H9 (cell line): Measurements from ENCODE around the gene PTGER4. TPM values are rescaled to one million over a fixed set of nuclear protein-coding genes. Genes with fewer than 3 reads are reported as not detected.

ENCODE experiments used
- DNase-seq: peaks from one replicate; pipeline ENCODE4 v3.0.0-alpha.2; 2017
- H2AFZ ChIP-seq: one replicate; pipeline ENCODE4 v1.6.1; 2013; ENCODE audit warnings: mild to moderate bottlenecking, low read length, control low read depth, moderate library complexity
- H2AK5ac ChIP-seq: 2 replicates; pipeline ENCODE4 v1.6.1; 2013; ENCODE audit warnings: low read length, control low read depth, mixed read lengths; ENCODE audit not compliant: insufficient read length
- H2BK120ac ChIP-seq: one replicate; pipeline ENCODE4 v1.6.1; 2013; ENCODE audit warnings: low read depth, mild to moderate bottlenecking, low read length, control low read depth, inconsistent platforms; ENCODE audit not compliant: poor library complexity, severe bottlenecking
- H2BK12ac ChIP-seq: 2 replicates; pipeline ENCODE4 v1.6.1; 2013; ENCODE audit warnings: low read length, control low read depth, mixed read lengths, low read depth; ENCODE audit not compliant: insufficient read length
- H2BK15ac ChIP-seq: 2 replicates; pipeline ENCODE4 v1.6.1; 2013; ENCODE audit warnings: low read depth, low read length, control low read depth
- H2BK20ac ChIP-seq: one replicate; pipeline ENCODE4 v1.6.1; 2013; ENCODE audit warnings: low read depth, mild to moderate bottlenecking, low read length, control low read depth, inconsistent platforms; ENCODE audit not compliant: poor library complexity, severe bottlenecking
- H2BK5ac ChIP-seq: 2 replicates; pipeline ENCODE4 v1.6.1; 2013; ENCODE audit warnings: low read length, control low read depth, mixed read lengths; ENCODE audit not compliant: insufficient read length
- H3K14ac ChIP-seq: 2 replicates; pipeline ENCODE4 v1.6.1; 2013; ENCODE audit warnings: low read length, control low read depth; ENCODE audit not compliant: insufficient read depth
- H3K18ac ChIP-seq: 2 replicates; pipeline ENCODE4 v1.6.1; 2013; ENCODE audit warnings: low read depth, mild to moderate bottlenecking, mixed read lengths, low read length, control low read depth; ENCODE audit not compliant: insufficient read length
- H3K23ac ChIP-seq: 2 replicates; pipeline ENCODE4 v1.6.1; 2013; ENCODE audit warnings: low read length, control low read depth, mixed read lengths, low read depth; ENCODE audit not compliant: insufficient read length
- H3K23me2 ChIP-seq: 2 replicates; pipeline ENCODE4 v1.6.1; 2013; ENCODE audit warnings: low read depth, mild to moderate bottlenecking, mixed read lengths, low read length, control low read depth; ENCODE audit not compliant: insufficient read length, poor library complexity, severe bottlenecking
- H3K27ac ChIP-seq: 2 replicates; pipeline ENCODE4 v1.5.1; 2013; ENCODE audit warnings: low read length, control low read depth, mixed read lengths, low read depth; ENCODE audit not compliant: insufficient read length
- H3K27me3 ChIP-seq: 2 replicates; pipeline ENCODE4 v1.6.1; 2013; ENCODE audit warnings: low read length, control low read depth, inconsistent platforms; ENCODE audit not compliant: insufficient read depth
- H3K4ac ChIP-seq: 2 replicates; pipeline ENCODE4 v1.6.1; 2013; ENCODE audit warnings: low read depth, mild to moderate bottlenecking, control low read depth, inconsistent platforms, low read length, moderate library complexity
- H3K4me1 ChIP-seq: 2 replicates; pipeline ENCODE4 v1.6.1; 2013; ENCODE audit warnings: low read length, control low read depth, inconsistent platforms; ENCODE audit not compliant: insufficient read depth
- H3K4me2 ChIP-seq: 2 replicates; pipeline ENCODE4 v1.6.1; 2013; ENCODE audit warnings: low read length, control low read depth, mixed read lengths; ENCODE audit not compliant: insufficient read length, insufficient read depth
- H3K56ac ChIP-seq: 2 replicates; pipeline ENCODE4 v1.6.1; 2013; ENCODE audit warnings: low read depth, mild to moderate bottlenecking, mixed read lengths, low read length, control low read depth; ENCODE audit not compliant: insufficient read length
- H3K79me1 ChIP-seq: 2 replicates; pipeline ENCODE4 v1.6.1; 2013; ENCODE audit warnings: low read depth, mild to moderate bottlenecking, moderate library complexity, low read length, control low read depth, inconsistent platforms; ENCODE audit not compliant: insufficient read depth, poor library complexity, severe bottlenecking
- H3K79me2 ChIP-seq: 2 replicates; pipeline ENCODE4 v1.6.1; 2013; ENCODE audit warnings: low read length, control low read depth, inconsistent platforms; ENCODE audit not compliant: insufficient read depth
- H3K9ac ChIP-seq: 2 replicates; pipeline ENCODE4 v1.6.1; 2013; ENCODE audit warnings: low read length, control low read depth, mixed read lengths; ENCODE audit not compliant: insufficient read length; ENCODE audit errors: extremely low read depth
- H3K9me3 ChIP-seq: one replicate; pipeline ENCODE4 v1.6.1; 2013; ENCODE audit warnings: low read depth, low read length, inconsistent platforms; ENCODE audit not compliant: control insufficient read depth
- H3T11ph ChIP-seq: one replicate; pipeline ENCODE4 v1.6.1; 2013; ENCODE audit warnings: mild to moderate bottlenecking, low read length, control low read depth, inconsistent platforms
- H4K20me1 ChIP-seq: one replicate; pipeline ENCODE4 v1.6.1; 2013; ENCODE audit not compliant: control insufficient read depth, insufficient read length, insufficient read depth
- H4K5ac ChIP-seq: 2 replicates; pipeline ENCODE4 v1.6.1; 2013; ENCODE audit warnings: low read depth, mild to moderate bottlenecking, mixed read lengths, low read length, control low read depth; ENCODE audit not compliant: insufficient read length
- H4K8ac ChIP-seq: replicated peaks from 2 replicates; pipeline ENCODE4 v1.6.1; 2013; ENCODE audit warnings: low read length, control low read depth, mixed read lengths, low read depth; ENCODE audit not compliant: insufficient read length
- H4K91ac ChIP-seq: 2 replicates; pipeline ENCODE4 v1.6.1; 2013; ENCODE audit warnings: low read depth, mild to moderate bottlenecking, moderate library complexity, mixed read lengths, low read length, control low read depth; ENCODE audit not compliant: insufficient read length
- H3K27ac Mint-ChIP-seq, 3 experiments: 2 replicates in 2 of 3; 3 replicates in 1 of 3; pipeline ENCODE4 v1.8.0; 2020 to 2021; ENCODE audit warnings: mixed read lengths in 3 of 3, mild to moderate bottlenecking in 1 of 3, moderate library complexity in 1 of 3
- H3K27me3 Mint-ChIP-seq: 2 replicates; pipeline ENCODE4 v1.8.0; 2021; ENCODE audit warnings: low read depth, mild to moderate bottlenecking, moderate library complexity, mixed read lengths
- H3K36me3 Mint-ChIP-seq, 3 experiments: 2 replicates in 2 of 3; 3 replicates in 1 of 3; pipeline ENCODE4 v1.8.0; 2020 to 2021; ENCODE audit warnings: low read depth in 3 of 3, mixed read lengths in 3 of 3; ENCODE audit not compliant: insufficient read depth in 1 of 3
- H3K4me1 Mint-ChIP-seq, 2 experiments: 2 replicates each; pipeline ENCODE4 v1.8.0; 2020; ENCODE audit warnings: mixed read lengths in 2 of 2
- H3K4me3 Mint-ChIP-seq, 2 experiments: 2 replicates in 1 of 2; 3 replicates in 1 of 2; pipeline ENCODE4 v1.8.0; 2020 to 2021; ENCODE audit warnings: mild to moderate bottlenecking in 2 of 2, mixed read lengths in 2 of 2, moderate library complexity in 1 of 2
- H3K9me3 Mint-ChIP-seq, 2 experiments: 2 replicates in 1 of 2; 3 replicates in 1 of 2; pipeline ENCODE4 v1.8.0; 2020; ENCODE audit warnings: mild to moderate bottlenecking in 2 of 2, mixed read lengths in 2 of 2, moderate library complexity in 1 of 2
- CTCF ChIP-seq: fragments of 200-600 bp; sonication (generic); conservative IDR thresholded peaks from 3 replicates; pipeline ENCODE4 v1.8.0; 2021; ENCODE audit warnings: antibody characterized with exemption, mild to moderate bottlenecking
- total RNA-seq: library from RNA; stranded (reverse); gene quantifications from 2 replicates; pipeline ENCODE4 v1.2.1, GENCODE V29; 2021

The PTGER4 gene
- total RNA-seq, 1 experiment from 2014 or later, result 0.35 TPM

GRCh38 chr5:40667161-40667663 is 12.5 kb upstream of the PTGER4 start:
- H2AFZ ChIP-seq, result no peak overlapping the region
- Mint-ChIP-seq H3K27me3 (peaks cover 2% of the 10 kb centered on the region; the same call in 1 of the 2 replicates), H3K4me1 (no peaks in the 10 kb centered on the region), H3K27ac (no peak overlapping the region), H3K4me3 (no peak overlapping the region), H3K36me3 (no peaks in the 10 kb centered on the region), H3K9me3 (no peaks in the 10 kb centered on the region)
- no peak overlapping the region for H3K23ac ChIP-seq
- H3K56ac ChIP-seq, result no peak overlapping the region
- no peaks in the 10 kb centered on the region for H3K4me1 ChIP-seq
- H3K9ac ChIP-seq, result no peak overlapping the region
- H4K5ac ChIP-seq, result no peak overlapping the region
- H4K8ac ChIP-seq, result no peak overlapping the region
- no peak for DNase-seq
- no peak overlapping the region for H4K91ac ChIP-seq
- no peaks in the 10 kb centered on the region for H3K23me2 ChIP-seq
- no peak overlapping the region for H3K14ac ChIP-seq
- H3T11ph ChIP-seq, result no peak overlapping the region
- H3K4me2 ChIP-seq, result no peak overlapping the region
- no peaks in the 10 kb centered on the region for H3K9me3 ChIP-seq
- no peak overlapping the region for H2BK120ac ChIP-seq
- H2BK20ac ChIP-seq, result no peak overlapping the region
- H3K27ac ChIP-seq, result no peak overlapping the region
- no peaks in the 10 kb centered on the region for H3K27me3 ChIP-seq
- H2AK5ac ChIP-seq, result no peak overlapping the region
- H2BK5ac ChIP-seq, result no peak overlapping the region
- H2BK12ac ChIP-seq, result no peak overlapping the region
- no peak for TF ChIP-seq CTCF
- no peak overlapping the region for H3K4ac ChIP-seq
- H4K20me1 ChIP-seq, result no peaks in the 10 kb centered on the region
- no peak overlapping the region for H2BK15ac ChIP-seq
- no peaks in the 10 kb centered on the region for H3K79me2 ChIP-seq
- H3K18ac ChIP-seq, result no peak overlapping the region
- no peaks in the 10 kb centered on the region for H3K79me1 ChIP-seq
